ENCODE measurements around the gene ANAPC2.

ANAPC2 gene

GRCh38 chr9:137198902-137199283 is 10.5 kb upstream of the ANAPC2 start:
- TF ChIP-seq POLR2A (IDR thresholded peaks at IDR 0.05; ENCODE audit: extremely low read depth, insufficient read length), result no peak
- TF ChIP-seq MYC (IDR thresholded peaks at IDR 0.05; ENCODE audit: low read depth, low read length), result no peak
- TF ChIP-seq MAX (IDR thresholded peaks at IDR 0.05; ENCODE audit: low read depth, low read length), result no peak
- no peak for TF ChIP-seq CTCF (IDR thresholded peaks at IDR 0.05; ENCODE audit: low read depth, low read length)
- H3K4me3 ChIP-seq (ENCODE audit: low read depth, low read length), result no peak overlapping the region
- DNase-seq (ENCODE audit: low read depth), result no peak

- DNase-seq (ENCODE audit: low read depth), result no peak
- TF ChIP-seq MAX (IDR thresholded peaks at IDR 0.05; ENCODE audit: low read depth, low read length), result no peak
- TF ChIP-seq POLR2A (IDR thresholded peaks at IDR 0.05; ENCODE audit: extremely low read depth, insufficient read length), result no peak
- TF ChIP-seq CTCF (IDR thresholded peaks at IDR 0.05; ENCODE audit: low read depth, low read length), result no peak
- no peak for TF ChIP-seq MYC (IDR thresholded peaks at IDR 0.05; ENCODE audit: low read depth, low read length)
- no peak overlapping the region for H3K4me3 ChIP-seq (ENCODE audit: low read depth, low read length)
These were observed 9.9 kb upstream of the ANAPC2 start for GRCh38 chr9:137198051-137198901.

DNA sequence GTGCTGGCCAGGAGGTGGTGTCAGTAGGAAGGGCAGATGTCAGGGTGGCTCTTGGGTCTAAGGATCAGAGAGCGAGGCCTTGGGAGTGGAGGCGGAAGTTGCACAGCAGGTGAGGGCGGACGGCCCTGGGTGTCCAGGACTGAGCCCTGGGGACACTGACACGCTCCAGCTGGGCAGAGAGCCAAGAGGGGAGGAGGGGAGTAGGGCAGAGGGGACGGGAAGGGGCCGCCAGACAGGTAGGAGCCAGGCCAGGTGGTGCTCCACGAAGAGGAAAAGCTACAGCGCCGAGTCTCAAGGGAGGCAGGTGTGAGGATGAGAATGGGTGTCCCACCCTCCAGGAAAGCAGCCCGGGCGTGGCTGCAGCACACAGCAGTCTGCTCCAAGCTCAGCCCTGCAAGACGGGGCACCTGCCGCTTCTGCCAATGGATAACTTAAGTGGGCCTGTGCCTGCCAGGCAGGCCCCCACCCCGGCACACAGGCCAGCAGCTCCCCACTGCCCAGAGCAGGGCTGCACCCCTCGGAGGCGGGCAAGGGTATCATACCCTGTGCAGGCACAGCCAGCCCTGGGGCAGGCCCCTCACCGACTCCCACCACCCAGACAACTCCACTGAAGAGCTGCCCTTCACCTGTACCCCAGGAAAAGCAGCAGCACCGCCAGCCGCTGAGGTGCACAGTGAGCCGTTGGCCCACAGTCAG is 7.3 kb upstream of the ANAPC2 start:
- H3K4me3 ChIP-seq (ENCODE audit: low read depth, low read length), result no peak overlapping the region
- DNase-seq (ENCODE audit: low read depth), result no peak
- TF ChIP-seq CTCF (IDR thresholded peaks at IDR 0.05; ENCODE audit: low read depth, low read length) (no peak), MYC (IDR thresholded peaks at IDR 0.05; ENCODE audit: low read depth, low read length) (no peak), MAX (IDR thresholded peaks at IDR 0.05; ENCODE audit: low read depth, low read length) (no peak), POLR2A (IDR thresholded peaks at IDR 0.05; ENCODE audit: extremely low read depth, insufficient read length) (no peak)

- TF ChIP-seq MYC (IDR thresholded peaks at IDR 0.05; ENCODE audit: low read depth, low read length), result no peak
- no peak for TF ChIP-seq MAX (IDR thresholded peaks at IDR 0.05; ENCODE audit: low read depth, low read length)
- TF ChIP-seq POLR2A (IDR thresholded peaks at IDR 0.05; ENCODE audit: extremely low read depth, insufficient read length), result no peak
- TF ChIP-seq CTCF (IDR thresholded peaks at IDR 0.05; ENCODE audit: low read depth, low read length), result no peak
- no peak for DNase-seq (ENCODE audit: low read depth)
- H3K4me3 ChIP-seq (ENCODE audit: low read depth, low read length), result no peak overlapping the region
These were observed 6.5 kb upstream of the ANAPC2 start for GRCh38 chr9:137194909-137195308.

DNA sequence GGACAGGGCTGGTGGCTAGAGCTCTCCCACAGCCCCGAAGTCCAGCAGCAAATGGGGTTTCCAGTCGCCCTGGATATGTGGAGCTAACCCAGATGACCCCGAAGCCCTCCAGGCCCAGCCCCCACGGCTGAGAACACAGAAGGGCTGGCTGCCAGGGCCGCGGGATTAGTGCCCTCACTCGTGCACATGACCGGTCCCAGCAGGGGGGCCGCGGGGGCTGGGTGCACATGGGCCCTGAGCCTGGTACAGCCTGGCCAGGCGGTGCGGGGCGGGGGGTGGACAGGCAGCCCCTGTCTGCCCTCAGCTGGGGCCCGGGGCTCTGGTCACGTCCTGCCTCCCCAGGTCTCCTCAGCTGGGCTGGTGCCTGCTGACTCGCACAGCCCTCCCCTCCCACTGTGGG is 6.0 kb upstream of the ANAPC2 start:
- DNase-seq (ENCODE audit: low read depth), result no peak
- no peak for TF ChIP-seq MAX (IDR thresholded peaks at IDR 0.05; ENCODE audit: low read depth, low read length)
- TF ChIP-seq MYC (IDR thresholded peaks at IDR 0.05; ENCODE audit: low read depth, low read length), result no peak
- TF ChIP-seq CTCF (IDR thresholded peaks at IDR 0.05; ENCODE audit: low read depth, low read length), result no peak
- TF ChIP-seq POLR2A (IDR thresholded peaks at IDR 0.05; ENCODE audit: extremely low read depth, insufficient read length), result no peak

More for the DNA sequence above, 6.0 kb upstream of the ANAPC2 start:
- no peak overlapping the region for H3K4me3 ChIP-seq (ENCODE audit: low read depth, low read length)
